WTC11 (cell line): ENCODE results near the gene PCDH7. TPM values are rescaled to one million over a fixed set of nuclear protein-coding genes. Genes with fewer than 3 reads are reported as not detected.
A peak's percentile ranks its signal among the peaks of the same experiment; 100 is the strongest.

Source experiments
- ATAC-seq: fragments of 200-7000 bp; cut with Tn5 transposase; 2 replicates; pipeline ENCODE4 v1.10.0; 2021; ENCODE audit warnings: mild to moderate bottlenecking, moderate library complexity
- CTCF ChIA-PET: fragments of 300-600 bp; sonication (Branson Sonifier 250); formaldehyde crosslinking; loops from one replicate; lab custom pipeline; 2021; ENCODE audit warnings: antibody characterized with exemption; lab: Charles Lee
- POLR2A ChIA-PET: fragments of 350-600 bp; sonication (Branson Sonifier 250); formaldehyde crosslinking; loops from one replicate; lab custom pipeline; 2021; ENCODE audit warnings: antibody characterized with exemption; lab: Charles Lee
- DNase-seq: peaks from one replicate; pipeline ENCODE4 v3.0.0; 2021; ENCODE audit warnings: low spot score
- H3K27ac Mint-ChIP-seq: 2 replicates; pipeline ENCODE4 v1.8.0; 2021; ENCODE audit warnings: mixed read lengths
- H3K27me3 Mint-ChIP-seq: 2 replicates; pipeline ENCODE4 v1.8.0; 2021; ENCODE audit warnings: low read depth, mild to moderate bottlenecking, moderate library complexity, mixed read lengths
- H3K36me3 Mint-ChIP-seq: 2 replicates; pipeline ENCODE4 v1.8.0; 2021; ENCODE audit warnings: mixed read lengths
- H3K4me1 Mint-ChIP-seq: 2 replicates; pipeline ENCODE4 v1.8.0; 2022; ENCODE audit warnings: mixed read lengths
- H3K4me3 Mint-ChIP-seq: 2 replicates; pipeline ENCODE4 v1.8.0; 2021; ENCODE audit warnings: mild to moderate bottlenecking, moderate library complexity, mixed read lengths
- H3K9me3 Mint-ChIP-seq: 2 replicates; pipeline ENCODE4 v1.8.0; 2021; ENCODE audit warnings: mixed read lengths
- AR ChIP-seq: fragments of 250-450 bp; sonication (Bioruptor Pico); IDR thresholded peaks from 2 replicates; pipeline ENCODE4 v1.9.0; 2021; ENCODE audit warnings: mild to moderate bottlenecking
- ATF2 ChIP-seq: sonication (generic); formaldehyde crosslinking; IDR thresholded peaks from 2 replicates; pipeline ENCODE4 v1.8.1; 2022; ENCODE audit warnings: low read depth, missing genetic modification reagents, borderline replicate concordance
- CBFB ChIP-seq: sonication (generic); formaldehyde crosslinking; IDR thresholded peaks from 2 replicates; pipeline ENCODE4 v1.8.1; 2022; ENCODE audit warnings: mild to moderate bottlenecking, low read depth, missing genetic modification reagents
- E2F1 ChIP-seq: sonication (generic); formaldehyde crosslinking; IDR thresholded peaks from 2 replicates; pipeline ENCODE4 v1.8.0; 2022; ENCODE audit warnings: mild to moderate bottlenecking, missing genetic modification reagents
- ELF4 ChIP-seq: sonication (generic); formaldehyde crosslinking; IDR thresholded peaks from 2 replicates; pipeline ENCODE4 v1.8.1; 2022; ENCODE audit warnings: low read depth, mild to moderate bottlenecking, moderate library complexity, missing genetic modification reagents
- GABPB1 ChIP-seq: sonication (generic); formaldehyde crosslinking; IDR thresholded peaks from 2 replicates; pipeline ENCODE4 v1.8.1; 2023; ENCODE audit warnings: mild to moderate bottlenecking, missing genetic modification reagents
- HMGXB4 ChIP-seq: sonication (generic); formaldehyde crosslinking; IDR thresholded peaks from 2 replicates; pipeline ENCODE4 v1.8.1; 2023; ENCODE audit warnings: mild to moderate bottlenecking, moderate library complexity, missing genetic modification reagents
- NFYB ChIP-seq: sonication (generic); formaldehyde crosslinking; conservative IDR thresholded peaks from 2 replicates; pipeline ENCODE4 v1.8.0; 2022; ENCODE audit warnings: low read depth, missing genetic modification reagents
- NR1H2 ChIP-seq: sonication (generic); formaldehyde crosslinking; IDR thresholded peaks from 2 replicates; pipeline ENCODE4 v1.9.0; 2021; ENCODE audit warnings: mild to moderate bottlenecking, moderate library complexity, missing genetic modification reagents
- NR2C2 ChIP-seq: sonication (generic); formaldehyde crosslinking; IDR thresholded peaks from 2 replicates; pipeline ENCODE4 v1.8.0; 2022; ENCODE audit warnings: mild to moderate bottlenecking, missing genetic modification reagents
- RORB ChIP-seq: fragments of 250-450 bp; sonication (Bioruptor Pico); IDR thresholded peaks from 2 replicates; pipeline ENCODE4 v1.9.0; 2021; ENCODE audit warnings: mild to moderate bottlenecking
- TCF7 ChIP-seq: sonication (generic); formaldehyde crosslinking; IDR thresholded peaks from 2 replicates; pipeline ENCODE4 v1.8.0; 2022; ENCODE audit warnings: mild to moderate bottlenecking, low read depth, missing genetic modification reagents, moderate library complexity
- USF2 ChIP-seq: sonication (generic); formaldehyde crosslinking; IDR thresholded peaks from 2 replicates; pipeline ENCODE4 v1.8.1; 2023; ENCODE audit warnings: mild to moderate bottlenecking, missing genetic modification reagents, moderate library complexity
- ZNF121 ChIP-seq: sonication (generic); formaldehyde crosslinking; IDR thresholded peaks from 2 replicates; pipeline ENCODE4 v1.8.0; 2023; ENCODE audit warnings: missing genetic modification reagents
- ZNF219 ChIP-seq: sonication (generic); formaldehyde crosslinking; IDR thresholded peaks from 2 replicates; pipeline ENCODE4 v1.8.0; 2023; ENCODE audit warnings: missing genetic modification reagents, mild to moderate bottlenecking, borderline replicate concordance
- ZNF263 ChIP-seq: sonication (generic); formaldehyde crosslinking; IDR thresholded peaks from 2 replicates; pipeline ENCODE4 v1.8.1; 2022; ENCODE audit warnings: low read depth, mild to moderate bottlenecking, moderate library complexity, missing genetic modification reagents
- ZNF317 ChIP-seq: sonication (generic); formaldehyde crosslinking; IDR thresholded peaks from 2 replicates; pipeline ENCODE4 v1.8.1; 2023; ENCODE audit warnings: low read depth, mild to moderate bottlenecking, moderate library complexity, missing genetic modification reagents, borderline replicate concordance
- ZNF512 ChIP-seq: sonication (generic); formaldehyde crosslinking; IDR thresholded peaks from 2 replicates; pipeline ENCODE4 v1.8.1; 2022; ENCODE audit warnings: missing genetic modification reagents, borderline replicate concordance
- total RNA-seq: library from RNA; stranded (reverse); gene quantifications from 3 replicates; pipeline ENCODE4 v1.2.3, GENCODE V29; 2021

The PCDH7 gene
- total RNA-seq, 1 experiment from 2014 or later = 3.9 TPM

GRCh38 chr4:30718641-30719453, 1.3 kb upstream of the PCDH7 start:
- no peak for ATAC-seq
- H3K4me1 Mint-ChIP-seq = peaks cover 36% of the 10 kb centered on the region
- peak overlapping the region; percentile 97 for H3K4me3 Mint-ChIP-seq
- TF ChIP-seq NR2C2 (CRISPR knock-in tag) (no peak), AR (CRISPR knock-in tag) (no peak), GABPB1 (CRISPR knock-in tag) (no peak), ZNF263 (CRISPR knock-in tag) (no peak), ZNF219 (CRISPR knock-in tag) (no peak), USF2 (CRISPR knock-in tag) (no peak), E2F1 (CRISPR knock-in tag) (no peak), CBFB (CRISPR knock-in tag) (no peak), ELF4 (CRISPR knock-in tag) (no peak), ZNF317 (CRISPR knock-in tag) (no peak), NFYB (CRISPR knock-in tag) (no peak), ZNF121 (CRISPR knock-in tag) (no peak), NR1H2 (no peak), RORB (CRISPR knock-in tag) (no peak), ZNF512 (no peak), HMGXB4 (CRISPR knock-in tag) (no peak), TCF7 (CRISPR knock-in tag) (no peak), ATF2 (CRISPR knock-in tag) (no peak)
- DNase-seq = no peak
- H3K27ac Mint-ChIP-seq = no peak overlapping the region; the same call in 1 of the 2 replicates
- peaks cover 57% of the 10 kb centered on the region for H3K27me3 Mint-ChIP-seq
- CTCF ChIA-PET = interaction anchor here (0.6 kb wide), 1 partner anchor 327 kb away, joined by 3 read pairs; no protein-coding TSS in a partner anchor
- no peaks in the 10 kb centered on the region for H3K36me3 Mint-ChIP-seq
- H3K9me3 Mint-ChIP-seq = no peaks in the 10 kb centered on the region
- POLR2A ChIA-PET = no interaction called here
